Loucy (cell line): Measurements from ENCODE around the gene DOK7.

ENCODE experiments used
- H2AFZ ChIP-seq: fragments of 200-600 bp; sonication (generic); 2 replicates; pipeline ENCODE4 v1.6.0; 2016; ENCODE audit warnings: antibody characterized with exemption, mild to moderate bottlenecking, low read length, moderate library complexity
- H3F3A ChIP-seq: fragments of 200-600 bp; 2 replicates; pipeline ENCODE4 v1.6.0; 2016; ENCODE audit warnings: antibody characterized with exemption, low read depth, mild to moderate bottlenecking
- H3K27me3 ChIP-seq: fragments of 200-600 bp; sonication (generic); 2 replicates; pipeline ENCODE4 v1.6.1; 2014; ENCODE audit warnings: low read length, mild to moderate bottlenecking; ENCODE audit not compliant: insufficient read depth, poor library complexity, severe bottlenecking
- H3K36me3 ChIP-seq: fragments of 200-600 bp; sonication (generic); 2 replicates; pipeline ENCODE4 v1.6.1; 2016; ENCODE audit warnings: low read length; ENCODE audit not compliant: insufficient read depth
- H3K4me1 ChIP-seq: fragments of 200-600 bp; sonication (generic); 2 replicates; pipeline ENCODE4 v1.5.1; 2014; ENCODE audit warnings: low read length, mild to moderate bottlenecking; ENCODE audit not compliant: insufficient read depth, poor library complexity, severe bottlenecking
- H3K4me2 ChIP-seq: fragments of 200-600 bp; sonication (generic); 2 replicates; pipeline ENCODE4 v1.6.0; 2014; ENCODE audit warnings: antibody characterized with exemption, low read length, low read depth, mild to moderate bottlenecking; ENCODE audit not compliant: poor library complexity, severe bottlenecking
- H3K4me3 ChIP-seq: fragments of 200-600 bp; sonication (generic); 2 replicates; pipeline ENCODE4 v1.5.1; 2014; ENCODE audit warnings: low read length, mild to moderate bottlenecking, mixed read lengths; ENCODE audit not compliant: poor library complexity, severe bottlenecking
- H3K79me2 ChIP-seq: fragments of 200-600 bp; sonication (generic); 2 replicates; pipeline ENCODE4 v1.6.1; 2014; ENCODE audit warnings: low read length; ENCODE audit not compliant: insufficient read depth
- H3K9ac ChIP-seq: fragments of 200-600 bp; sonication (generic); 2 replicates; pipeline ENCODE4 v1.6.0; 2014; ENCODE audit warnings: mild to moderate bottlenecking, low read depth, low read length, moderate library complexity; ENCODE audit not compliant: poor library complexity, severe bottlenecking
- H3K9me2 ChIP-seq: fragments of 200-600 bp; sonication (generic); replicated peaks from 2 replicates; pipeline ENCODE4 v1.6.1; 2016; ENCODE audit warnings: low read depth, low read length, mixed read lengths
- H3K9me3 ChIP-seq: fragments of 200-600 bp; sonication (generic); 2 replicates; pipeline ENCODE4 v1.6.1; 2014; ENCODE audit warnings: mild to moderate bottlenecking, antibody characterized with exemption, low read length, low read depth; ENCODE audit not compliant: insufficient read depth
- H4K20me1 ChIP-seq: fragments of 200-600 bp; sonication (generic); 2 replicates; pipeline ENCODE4 v1.6.0; 2014; ENCODE audit warnings: antibody characterized with exemption, low read length, mild to moderate bottlenecking; ENCODE audit not compliant: insufficient read depth, poor library complexity, severe bottlenecking
- CTCF ChIP-seq: fragments of 200-600 bp; sonication (generic); conservative IDR thresholded peaks from 2 replicates; pipeline ENCODE4 v1.5.1; 2014; ENCODE audit warnings: mild to moderate bottlenecking, antibody characterized with exemption, low read length
- EZH2phosphoT487 ChIP-seq: fragments of 200-600 bp; IDR thresholded peaks from 2 replicates; pipeline ENCODE4 v1.6.1; 2018; ENCODE audit warnings: antibody characterized with exemption, mild to moderate bottlenecking, moderate library complexity, borderline replicate concordance

The DOK7 gene

GRCh38 chr4:3433138-3433869, 29.8 kb upstream of the DOK7 start:
- no peak overlapping the region for H3K4me3 ChIP-seq
- H3K9me2 ChIP-seq = no peaks in the 10 kb centered on the region
- H3K9ac ChIP-seq = no peak overlapping the region
- no peaks in the 10 kb centered on the region for H3K9me3 ChIP-seq
- H3K4me2 ChIP-seq = no peak overlapping the region
- H4K20me1 ChIP-seq = no peaks in the 10 kb centered on the region
- no peaks in the 10 kb centered on the region for H3K79me2 ChIP-seq
- H3K36me3 ChIP-seq = peaks cover 22% of the 10 kb centered on the region; the same call in 1 of the 2 replicates
- no peaks in the 10 kb centered on the region for H3K27me3 ChIP-seq
- no peaks in the 10 kb centered on the region for H3F3A ChIP-seq
- H2AFZ ChIP-seq = no peak overlapping the region
- H3K4me1 ChIP-seq = no peaks in the 10 kb centered on the region
- TF ChIP-seq EZH2phosphoT487 = no peak
- TF ChIP-seq CTCF = no peak

- no peak for TF ChIP-seq CTCF
- no peak for TF ChIP-seq EZH2phosphoT487
- no peaks in the 10 kb centered on the region for H3K9me3 ChIP-seq
- H3K9ac ChIP-seq = no peak overlapping the region
These were observed 28.0 kb upstream of the DOK7 start for GRCh38 chr4:3434881-3435685.

GRCh38 chr4:3435686-3435956, 27.5 kb upstream of the DOK7 start:
- peaks cover 8% of the 10 kb centered on the region; the same call in 1 of the 2 replicates for H3K36me3 ChIP-seq
- no peak overlapping the region for H2AFZ ChIP-seq
- no peaks in the 10 kb centered on the region for H4K20me1 ChIP-seq
- no peak overlapping the region for H3K4me2 ChIP-seq
- H3K27me3 ChIP-seq = no peaks in the 10 kb centered on the region
- no peak overlapping the region for H3K9ac ChIP-seq
- TF ChIP-seq EZH2phosphoT487 (no peak), CTCF (no peak)
- no peak overlapping the region for H3K4me3 ChIP-seq
- no peaks in the 10 kb centered on the region for H3F3A ChIP-seq
- no peaks in the 10 kb centered on the region for H3K9me2 ChIP-seq
- H3K79me2 ChIP-seq = no peaks in the 10 kb centered on the region
- H3K4me1 ChIP-seq = no peaks in the 10 kb centered on the region
- no peaks in the 10 kb centered on the region for H3K9me3 ChIP-seq

More at GRCh38 chr4:3434881-3435685, 28.0 kb upstream of the DOK7 start:
- H3K4me3 ChIP-seq = no peak overlapping the region
- no peaks in the 10 kb centered on the region for H3K9me2 ChIP-seq
- H3K4me2 ChIP-seq = no peak overlapping the region
- H4K20me1 ChIP-seq = no peaks in the 10 kb centered on the region
- H2AFZ ChIP-seq = no peak overlapping the region
- no peaks in the 10 kb centered on the region for H3F3A ChIP-seq
- H3K27me3 ChIP-seq = no peaks in the 10 kb centered on the region
- no peaks in the 10 kb centered on the region for H3K79me2 ChIP-seq
- no peaks in the 10 kb centered on the region for H3K4me1 ChIP-seq
- H3K36me3 ChIP-seq = peaks cover 8% of the 10 kb centered on the region; the same call in 1 of the 2 replicates
